DMS153 treated with DMSO at 0.1 percent for 48 hours (cell line): ENCODE measurements around the gene BET1L.

ENCODE experiments used
- DNase-seq: peaks from one replicate; lab custom pipeline; 2025; ENCODE audit not compliant: unreplicated experiment; lab: John Stamatoyannopoulos, UW

BET1L gene

DNA sequence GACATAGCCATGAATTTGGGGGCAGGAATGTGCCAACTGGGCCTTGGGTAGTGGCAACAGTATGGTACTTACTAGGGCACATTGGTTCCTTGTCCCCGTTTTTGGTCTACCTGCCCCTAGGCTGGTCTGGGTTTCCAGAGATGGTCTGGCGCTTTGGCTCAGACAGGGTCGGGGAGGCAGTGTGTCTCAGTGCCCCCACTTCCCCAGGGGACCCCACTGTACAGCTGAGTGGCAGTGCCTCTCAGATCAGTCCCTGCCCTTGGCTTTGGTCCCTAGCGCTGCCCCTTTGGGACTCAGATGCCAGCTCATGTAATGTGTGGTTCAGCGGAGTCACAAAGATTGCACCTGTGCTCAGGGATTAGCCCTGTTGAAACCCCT is 3.6 kb upstream of the BET1L start:
- no peak for DNase-seq

DNA sequence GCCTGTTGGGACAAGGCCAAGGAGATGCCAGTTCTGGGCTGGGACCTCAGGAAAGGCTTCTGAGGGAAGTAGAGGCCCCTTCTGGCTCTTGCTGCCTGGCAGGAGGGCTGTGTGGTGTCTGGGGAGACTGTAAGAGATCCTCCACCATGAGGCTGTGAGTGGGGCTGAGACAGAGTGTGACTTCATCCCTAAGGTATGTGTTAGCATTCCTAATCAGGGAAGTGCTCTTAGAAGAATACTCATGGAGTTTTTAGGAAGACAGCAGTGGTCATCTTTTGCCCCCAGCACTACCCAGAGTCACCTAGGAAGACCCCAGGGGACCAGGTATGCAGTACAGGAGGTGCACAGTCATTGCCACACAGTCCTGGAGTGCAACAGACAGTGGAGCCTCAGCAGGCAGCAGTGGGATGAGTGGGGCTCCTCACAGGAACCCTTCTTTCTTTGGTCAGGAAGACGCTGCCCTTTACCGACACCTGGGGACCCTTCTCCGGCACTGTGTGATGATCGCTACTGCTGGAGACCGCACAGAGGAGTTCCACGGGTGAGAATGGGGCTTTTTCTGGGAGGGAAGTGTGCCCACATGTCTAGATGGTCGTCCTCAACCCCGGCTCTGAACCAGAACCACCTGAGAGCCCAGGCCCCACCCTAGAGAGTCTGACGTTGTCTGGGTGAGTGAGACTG is 3.1 kb upstream of the BET1L start:
- no peak for DNase-seq

DNA sequence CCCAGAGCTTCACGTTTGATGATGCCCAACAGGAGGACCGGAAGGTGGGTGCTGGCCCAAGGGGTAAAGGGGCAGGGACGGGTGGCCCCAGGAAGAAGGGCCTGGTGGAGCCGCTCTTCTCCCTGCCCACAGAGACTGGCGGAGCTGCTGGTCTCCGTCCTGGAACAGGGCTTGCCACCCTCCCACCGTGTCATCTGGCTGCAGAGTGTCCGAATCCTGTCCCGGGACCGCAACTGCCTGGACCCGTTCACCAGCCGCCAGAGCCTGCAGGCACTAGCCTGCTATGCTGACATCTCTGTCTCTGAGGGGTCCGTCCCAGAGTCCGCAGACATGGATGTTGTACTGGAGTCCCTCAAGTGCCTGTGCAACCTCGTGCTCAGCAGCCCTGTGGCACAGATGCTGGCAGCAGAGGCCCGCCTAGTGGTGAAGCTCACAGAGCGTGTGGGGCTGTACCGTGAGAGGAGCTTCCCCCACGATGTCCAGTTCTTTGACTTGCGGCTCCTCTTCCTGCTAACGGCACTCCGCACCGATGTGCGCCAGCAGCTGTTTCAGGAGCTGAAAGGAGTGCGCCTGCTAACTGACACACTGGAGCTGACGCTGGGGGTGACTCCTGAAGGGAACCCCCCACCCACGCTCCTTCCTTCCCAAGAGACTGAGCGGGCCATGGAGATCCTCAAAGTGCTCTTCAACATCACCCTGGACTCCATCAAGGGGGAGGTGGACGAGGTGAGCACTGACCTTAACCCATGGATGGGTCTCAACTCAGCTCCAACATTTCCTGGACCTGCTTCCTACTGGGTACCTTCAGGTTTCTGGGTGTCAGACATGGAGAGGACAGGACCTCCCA is 2.3 kb upstream of the BET1L start:
- DNase-seq = no peak

DNA sequence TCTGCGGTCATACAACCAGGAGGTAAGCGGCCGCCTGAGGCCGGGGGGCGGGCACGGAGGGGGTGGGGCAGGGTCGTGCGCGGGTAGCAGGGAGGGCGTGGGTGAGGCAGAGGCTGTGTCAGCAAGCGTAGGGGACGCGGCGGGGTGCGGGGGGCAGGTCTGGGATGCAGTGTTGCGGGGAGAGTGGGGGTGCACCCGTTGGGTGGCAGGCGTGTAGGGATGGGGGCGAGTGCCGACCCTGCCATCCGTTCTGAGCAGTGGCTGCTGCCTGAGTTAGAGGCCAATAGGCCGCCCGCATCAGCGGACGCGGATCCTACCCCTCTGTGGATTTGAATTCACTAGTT is 1.7 kb upstream of the BET1L start:
- DNase-seq = no peak

DNA sequence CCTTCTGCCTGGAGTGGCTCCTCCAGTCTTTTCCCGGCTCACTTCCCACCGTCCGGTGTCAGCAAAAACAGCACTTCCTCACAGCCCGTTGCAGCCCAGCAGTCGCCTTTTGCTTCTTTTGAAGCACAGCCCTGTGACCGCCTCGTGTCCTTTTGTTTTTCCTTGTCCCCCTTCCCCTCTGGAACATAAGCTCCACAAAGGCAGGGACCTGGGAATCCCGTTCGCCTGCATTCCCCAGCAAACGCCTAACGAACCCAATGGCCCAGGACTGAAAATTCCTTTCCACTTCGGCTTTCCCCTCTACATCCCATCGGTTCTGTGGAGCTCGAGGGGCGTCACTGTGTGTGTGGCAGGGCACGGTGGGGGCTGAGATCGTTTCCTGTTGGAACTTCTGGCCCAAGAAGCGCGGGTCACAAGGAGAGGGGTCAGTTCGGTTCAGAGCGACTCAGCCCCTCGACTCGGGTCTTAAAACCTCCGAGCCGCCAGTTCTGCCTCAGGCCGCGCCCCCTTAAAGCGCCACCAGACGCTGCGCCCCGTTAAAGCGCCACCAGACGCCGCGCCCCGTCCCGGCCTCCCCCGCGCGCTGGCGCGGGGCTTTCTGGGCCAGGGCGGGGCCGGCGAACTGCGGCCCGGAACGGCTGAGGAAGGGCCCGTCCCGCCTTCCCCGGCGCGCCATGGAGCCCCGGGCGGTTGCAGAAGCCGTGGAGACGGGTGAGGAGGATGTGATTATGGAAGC is 1.1 kb upstream of the BET1L start:
- peak; percentile 5 for DNase-seq

- DNase-seq = no peak
Measured at GRCh38 chr11:207863-208180, 623 bp upstream of the BET1L start.

DNA sequence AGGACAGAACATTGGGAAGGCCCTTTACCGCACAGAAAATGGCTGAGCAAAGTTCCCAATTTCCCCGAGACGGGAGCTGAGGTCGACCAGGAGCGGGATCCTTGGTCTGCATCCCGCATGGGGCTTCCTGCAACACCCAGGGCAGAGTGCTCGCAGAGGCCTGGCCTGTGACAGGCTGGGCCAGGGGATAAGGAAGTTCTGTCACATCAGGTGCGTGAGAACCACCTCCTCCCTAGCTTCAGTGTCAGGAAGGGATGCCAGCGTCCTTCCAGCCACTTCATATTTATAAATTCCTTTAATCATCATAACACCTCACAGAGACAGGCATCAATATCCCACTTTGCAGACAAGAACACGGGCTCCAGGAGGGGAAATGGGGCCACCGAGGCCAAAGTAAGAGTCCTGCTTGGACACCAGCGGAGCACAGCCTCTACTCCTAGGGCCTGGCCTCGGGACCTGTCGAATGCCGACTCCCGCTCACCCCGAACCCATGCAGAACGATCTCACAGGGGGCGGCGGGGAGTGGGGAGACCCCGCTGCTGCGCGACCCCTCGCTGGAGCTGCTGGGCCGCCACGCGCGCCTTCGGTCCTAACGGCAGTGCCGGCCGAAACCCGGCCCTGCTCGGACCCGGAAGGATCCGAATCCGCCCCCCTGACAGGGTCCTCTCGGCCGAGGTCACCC is 532 bp downstream of the BET1L start:
- no peak for DNase-seq

DNA sequence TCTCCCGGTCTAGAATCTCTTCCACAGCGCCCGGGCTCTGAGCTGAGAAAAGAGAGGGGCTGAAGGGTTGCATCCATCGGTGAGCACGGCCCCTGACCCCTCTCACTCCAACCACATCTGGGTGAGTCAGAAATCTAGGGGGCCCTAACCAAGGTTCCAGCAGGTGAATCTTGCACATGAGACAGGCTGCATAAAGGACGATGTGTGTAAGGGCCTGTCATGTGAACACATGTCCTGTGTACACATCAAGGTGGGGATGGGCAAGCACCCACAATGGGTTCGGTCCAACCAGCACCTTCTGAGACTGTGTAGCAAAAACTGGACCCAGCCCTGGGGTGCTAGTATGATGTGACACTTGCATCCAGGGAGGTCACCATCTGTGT is 1.2 kb downstream of the BET1L start:
- DNase-seq = no peak

DNA sequence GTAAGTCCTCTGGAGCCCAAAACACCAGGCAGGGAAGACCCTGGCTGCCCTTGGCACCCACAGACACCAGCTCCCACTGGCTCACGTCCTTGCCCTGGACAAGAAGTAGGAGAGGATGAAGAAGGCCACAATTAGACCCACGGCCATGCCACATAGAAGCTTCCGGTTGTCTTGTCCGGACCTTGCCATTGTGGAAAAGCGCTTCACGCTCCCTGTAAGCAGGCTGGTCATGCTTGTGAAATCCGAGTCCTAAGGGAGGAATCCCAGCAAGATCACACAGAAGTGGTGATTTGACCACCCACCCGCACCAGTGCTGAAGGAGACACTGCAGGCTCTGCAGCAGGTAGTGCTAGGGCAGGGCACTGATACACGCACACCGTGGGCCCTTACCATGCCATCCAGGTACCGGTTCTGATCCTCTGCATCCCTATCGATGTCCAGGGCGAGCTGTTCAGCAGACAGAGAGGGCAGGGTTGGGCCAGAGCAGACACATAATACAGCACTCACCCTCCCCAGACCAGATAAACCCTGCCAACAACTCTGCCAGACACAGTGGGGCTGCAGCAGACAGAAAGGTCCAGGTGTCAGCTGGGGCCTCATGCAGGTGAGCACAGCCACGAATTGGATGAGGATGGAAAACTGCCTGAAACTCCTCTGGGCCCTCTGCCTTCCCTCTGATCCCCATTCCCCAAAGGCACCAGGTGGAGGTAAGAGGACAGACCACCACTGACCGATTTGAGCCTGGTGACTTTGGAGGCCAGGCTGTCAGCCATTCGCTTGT is 1.8 kb downstream of the BET1L start:
- DNase-seq = no peak

DNA sequence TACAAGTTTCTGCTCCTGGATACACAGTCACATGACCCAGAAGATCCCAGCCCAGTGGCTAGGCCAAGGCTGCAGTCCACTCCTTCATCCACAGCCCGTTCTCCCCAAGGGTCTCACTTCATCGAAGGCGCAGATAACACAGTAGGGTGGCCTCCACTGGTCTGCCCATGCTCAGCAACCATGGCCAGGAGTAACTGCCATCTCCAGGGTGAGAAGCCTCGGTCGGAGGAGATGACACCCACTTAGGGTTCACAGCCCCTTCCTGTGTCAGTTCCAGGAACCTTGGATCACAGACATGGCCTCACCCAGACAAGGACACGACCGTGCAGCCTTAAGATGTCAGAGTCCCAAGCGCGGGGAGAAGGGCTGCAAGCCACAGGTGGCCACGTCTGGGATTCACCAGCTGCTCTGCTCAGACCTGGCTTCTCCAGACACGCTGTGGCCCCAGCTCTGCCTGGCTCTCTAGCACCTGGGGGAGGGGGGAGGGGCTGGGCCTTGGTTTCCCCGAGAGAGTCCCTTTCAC is 2.6 kb downstream of the BET1L start:
- DNase-seq = no peak

GRCh38 chr11:203945-204586 is 3.1 kb downstream of the BET1L start:
- DNase-seq = no peak

GRCh38 chr11:203056-203944 is 3.9 kb downstream of the BET1L start:
- DNase-seq = no peak

- DNase-seq = no peak
Measured at GRCh38 chr11:202490-202889, 4.7 kb downstream of the BET1L start.

DNA sequence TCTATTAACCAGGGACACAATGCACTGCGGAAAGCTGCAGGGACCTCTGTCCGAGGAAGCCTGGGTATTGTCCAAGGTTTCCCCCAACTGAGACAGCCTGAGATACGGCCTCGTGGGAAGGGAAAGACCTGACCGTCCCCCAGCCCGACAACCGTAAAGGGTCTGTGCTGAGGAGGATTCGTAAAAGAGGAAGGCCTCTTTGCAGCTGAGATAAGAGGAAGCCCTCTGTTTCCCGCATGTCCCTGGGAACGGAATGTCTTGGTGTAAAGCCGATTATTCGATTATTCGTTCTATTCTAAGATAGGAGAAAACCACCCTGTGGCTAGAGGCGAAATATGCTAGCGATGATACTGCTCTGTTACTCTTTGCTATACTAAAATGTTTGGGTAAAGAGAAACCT is 5.2 kb downstream of the BET1L start:
- no peak for DNase-seq

GRCh38 chr11:200224-201003 is 6.8 kb downstream of the BET1L start:
- DNase-seq = no peak

DNA sequence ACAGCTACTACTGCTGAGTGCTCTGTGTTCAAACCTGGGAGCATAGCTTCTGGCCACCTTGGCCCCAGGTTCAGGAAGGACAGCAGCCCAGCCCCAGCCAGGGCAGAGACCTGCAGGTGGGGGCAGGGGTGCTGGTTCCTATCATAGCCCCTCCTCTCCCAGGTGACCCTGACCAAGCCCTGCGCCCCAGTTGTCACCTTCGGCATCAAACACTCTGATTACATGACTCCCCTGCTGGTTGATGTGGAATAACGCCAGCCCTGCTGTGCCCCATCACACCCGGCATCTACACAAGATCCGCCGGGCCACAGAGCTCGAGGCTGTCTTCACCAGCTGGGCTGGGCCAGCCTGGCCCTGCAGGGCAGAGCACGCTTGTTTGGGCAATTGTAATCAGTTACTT is 7.4 kb downstream of the BET1L start:
- no peak for DNase-seq

DNA sequence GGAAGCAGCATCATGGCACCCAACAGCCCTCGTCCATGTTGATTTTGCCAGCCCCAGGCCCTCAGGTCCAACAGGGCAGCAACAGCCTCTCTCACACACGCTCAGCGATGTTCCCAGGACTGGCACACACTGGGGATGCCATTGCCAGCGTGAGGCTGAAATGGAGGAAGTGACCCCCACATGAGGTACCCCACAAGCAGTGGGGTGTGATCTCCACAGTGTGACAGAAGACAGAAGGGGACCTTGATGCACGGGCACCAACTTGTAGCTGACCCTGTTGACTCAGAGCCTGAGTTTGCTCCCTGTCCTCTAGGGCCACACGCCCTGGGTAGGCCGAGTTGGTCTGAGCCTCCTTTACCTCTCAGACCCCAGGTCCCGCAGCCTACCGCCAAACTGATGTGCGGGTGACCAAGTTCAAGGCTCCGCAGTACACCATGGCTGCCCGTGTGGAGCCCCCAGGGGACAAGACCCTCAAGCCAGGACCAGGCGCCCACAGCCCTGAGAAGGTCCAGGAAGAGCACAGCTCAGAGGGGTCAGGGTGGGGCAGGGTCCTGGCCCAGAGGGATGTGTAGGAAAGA is 8.1 kb downstream of the BET1L start:
- no peak for DNase-seq

- DNase-seq = no peak
Measured at GRCh38 chr11:198236-198806, 8.9 kb downstream of the BET1L start.
